HCT116 (cell line): ENCODE results near the gene SYNGR3.

Source experiments
- EZH2 ChIP-seq: fragments of 200-600 bp; sonication (generic); IDR thresholded peaks from 2 replicates; pipeline ENCODE4 v1.6.1; 2017; ENCODE audit warnings: antibody characterized with exemption, mixed run types
- POLR2A ChIP-seq: IDR thresholded peaks from 2 replicates; pipeline ENCODE4 v1.7.0; 2011; ENCODE audit warnings: borderline replicate concordance; ENCODE audit not compliant: insufficient read depth, insufficient read length; ENCODE audit errors: extremely low read depth
- POLR2AphosphoS5 ChIP-seq: IDR thresholded peaks from 2 replicates; pipeline ENCODE4 v1.6.1; 2011; ENCODE audit warnings: mild to moderate bottlenecking, low read depth, low read length, moderate library complexity
- ZNF274 ChIP-seq: fragments of 200-500 bp; sonication (Bioruptor generic); IDR thresholded peaks from 2 replicates; pipeline ENCODE4 v1.6.1; 2014; ENCODE audit warnings: mild to moderate bottlenecking, low read depth, low read length, inconsistent platforms
- TF ChIP-seq, protein P1 (sequence below), 3 experiments: fragments of 200-600 bp in 1 of 3; sonication (generic) in 1 of 3; IDR thresholded peaks in 2 of 3; conservative IDR thresholded peaks in 1 of 3; 2 replicates each; pipeline ENCODE4 v1.5.1; 2012 to 2017; ENCODE audit warnings: low read depth in 2 of 3, low read length in 2 of 3, antibody characterized with exemption in 1 of 3, borderline replicate concordance in 1 of 3, control low read depth in 1 of 3, mild to moderate bottlenecking in 1 of 3, mixed read lengths in 1 of 3, mixed run types in 1 of 3, moderate library complexity in 1 of 3; ENCODE audit not compliant: insufficient read depth in 1 of 3
- TF ChIP-seq, protein P2 (sequence below): IDR thresholded peaks from 2 replicates; pipeline ENCODE4 v1.6.1; 2012

DNA sequence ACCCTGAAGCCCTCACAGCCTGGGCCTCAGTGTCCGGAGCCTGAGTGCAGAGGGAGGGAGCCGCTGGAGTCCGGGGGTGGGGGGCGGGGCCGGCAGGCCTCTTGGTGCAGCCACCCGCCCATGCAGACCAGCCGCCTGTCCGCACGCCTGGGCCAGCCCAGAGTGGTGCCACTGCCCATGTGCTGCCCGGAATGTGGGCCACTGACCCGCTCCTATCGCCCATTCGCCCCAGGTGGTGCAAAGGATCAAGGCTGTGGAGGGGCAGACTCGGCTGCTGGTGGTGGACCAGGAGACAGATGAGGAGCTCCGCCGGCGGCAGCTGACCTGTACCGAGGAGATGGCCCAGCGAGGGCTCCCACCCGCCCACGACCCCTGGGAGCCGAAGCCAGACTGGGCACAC is 39.6 kb downstream of the SYNGR3 start:
- TF ChIP-seq, protein P1, sequence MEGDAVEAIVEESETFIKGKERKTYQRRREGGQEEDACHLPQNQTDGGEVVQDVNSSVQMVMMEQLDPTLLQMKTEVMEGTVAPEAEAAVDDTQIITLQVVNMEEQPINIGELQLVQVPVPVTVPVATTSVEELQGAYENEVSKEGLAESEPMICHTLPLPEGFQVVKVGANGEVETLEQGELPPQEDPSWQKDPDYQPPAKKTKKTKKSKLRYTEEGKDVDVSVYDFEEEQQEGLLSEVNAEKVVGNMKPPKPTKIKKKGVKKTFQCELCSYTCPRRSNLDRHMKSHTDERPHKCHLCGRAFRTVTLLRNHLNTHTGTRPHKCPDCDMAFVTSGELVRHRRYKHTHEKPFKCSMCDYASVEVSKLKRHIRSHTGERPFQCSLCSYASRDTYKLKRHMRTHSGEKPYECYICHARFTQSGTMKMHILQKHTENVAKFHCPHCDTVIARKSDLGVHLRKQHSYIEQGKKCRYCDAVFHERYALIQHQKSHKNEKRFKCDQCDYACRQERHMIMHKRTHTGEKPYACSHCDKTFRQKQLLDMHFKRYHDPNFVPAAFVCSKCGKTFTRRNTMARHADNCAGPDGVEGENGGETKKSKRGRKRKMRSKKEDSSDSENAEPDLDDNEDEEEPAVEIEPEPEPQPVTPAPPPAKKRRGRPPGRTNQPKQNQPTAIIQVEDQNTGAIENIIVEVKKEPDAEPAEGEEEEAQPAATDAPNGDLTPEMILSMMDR (IDR thresholded peaks at IDR 0.05 in 2 of 3, conservative IDR thresholded peaks at IDR 0.05 in 1 of 3; ENCODE audit: borderline replicate concordance in 1 of 3, insufficient read depth in 1 of 3, low read depth in 2 of 3, low read length in 2 of 3) = no peak
- no peak for TF ChIP-seq EZH2
- no peak for TF ChIP-seq POLR2AphosphoS5
- TF ChIP-seq ZNF274 = no peak
- TF ChIP-seq POLR2A = no peak
- TF ChIP-seq, protein P2, sequence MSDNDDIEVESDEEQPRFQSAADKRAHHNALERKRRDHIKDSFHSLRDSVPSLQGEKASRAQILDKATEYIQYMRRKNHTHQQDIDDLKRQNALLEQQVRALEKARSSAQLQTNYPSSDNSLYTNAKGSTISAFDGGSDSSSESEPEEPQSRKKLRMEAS = no peak
